Measurements from ENCODE around the gene TRAF5.

DNA sequence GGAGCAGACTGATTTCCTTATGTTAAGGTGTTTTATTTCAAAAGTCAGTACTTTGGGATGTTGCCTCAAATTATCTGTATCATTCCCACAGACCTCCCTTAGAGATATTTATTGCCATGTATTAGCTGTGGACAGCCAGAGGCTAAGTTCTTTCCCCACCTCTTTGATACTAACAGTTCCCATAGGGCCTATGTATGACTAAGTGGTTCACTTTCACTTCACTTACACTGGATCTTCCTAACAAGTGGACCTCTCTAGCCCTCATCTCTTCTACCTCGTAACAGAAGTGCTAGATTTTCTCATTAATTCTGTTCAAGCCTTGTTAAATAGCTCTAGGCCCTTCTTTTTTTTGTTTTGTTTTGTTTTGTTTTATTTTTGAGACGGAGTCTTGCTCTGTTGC is 6.2 kb downstream of the TRAF5 start:
- TF ChIP-seq EZH2 (IDR thresholded peaks at IDR 0.05; ENCODE audit: borderline replicate concordance, low read length) = no peak
- TF ChIP-seq, protein P1, sequence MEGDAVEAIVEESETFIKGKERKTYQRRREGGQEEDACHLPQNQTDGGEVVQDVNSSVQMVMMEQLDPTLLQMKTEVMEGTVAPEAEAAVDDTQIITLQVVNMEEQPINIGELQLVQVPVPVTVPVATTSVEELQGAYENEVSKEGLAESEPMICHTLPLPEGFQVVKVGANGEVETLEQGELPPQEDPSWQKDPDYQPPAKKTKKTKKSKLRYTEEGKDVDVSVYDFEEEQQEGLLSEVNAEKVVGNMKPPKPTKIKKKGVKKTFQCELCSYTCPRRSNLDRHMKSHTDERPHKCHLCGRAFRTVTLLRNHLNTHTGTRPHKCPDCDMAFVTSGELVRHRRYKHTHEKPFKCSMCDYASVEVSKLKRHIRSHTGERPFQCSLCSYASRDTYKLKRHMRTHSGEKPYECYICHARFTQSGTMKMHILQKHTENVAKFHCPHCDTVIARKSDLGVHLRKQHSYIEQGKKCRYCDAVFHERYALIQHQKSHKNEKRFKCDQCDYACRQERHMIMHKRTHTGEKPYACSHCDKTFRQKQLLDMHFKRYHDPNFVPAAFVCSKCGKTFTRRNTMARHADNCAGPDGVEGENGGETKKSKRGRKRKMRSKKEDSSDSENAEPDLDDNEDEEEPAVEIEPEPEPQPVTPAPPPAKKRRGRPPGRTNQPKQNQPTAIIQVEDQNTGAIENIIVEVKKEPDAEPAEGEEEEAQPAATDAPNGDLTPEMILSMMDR (conservative IDR thresholded peaks at IDR 0.05 in 1 of 2, IDR thresholded peaks at IDR 0.05 in 1 of 2; ENCODE audit: extremely low read depth in 1 of 2, insufficient read depth in 1 of 2, low read depth in 1 of 2, low read length in 2 of 2) = no peak
